ENCODE measurements around the gene COA5.

DNA sequence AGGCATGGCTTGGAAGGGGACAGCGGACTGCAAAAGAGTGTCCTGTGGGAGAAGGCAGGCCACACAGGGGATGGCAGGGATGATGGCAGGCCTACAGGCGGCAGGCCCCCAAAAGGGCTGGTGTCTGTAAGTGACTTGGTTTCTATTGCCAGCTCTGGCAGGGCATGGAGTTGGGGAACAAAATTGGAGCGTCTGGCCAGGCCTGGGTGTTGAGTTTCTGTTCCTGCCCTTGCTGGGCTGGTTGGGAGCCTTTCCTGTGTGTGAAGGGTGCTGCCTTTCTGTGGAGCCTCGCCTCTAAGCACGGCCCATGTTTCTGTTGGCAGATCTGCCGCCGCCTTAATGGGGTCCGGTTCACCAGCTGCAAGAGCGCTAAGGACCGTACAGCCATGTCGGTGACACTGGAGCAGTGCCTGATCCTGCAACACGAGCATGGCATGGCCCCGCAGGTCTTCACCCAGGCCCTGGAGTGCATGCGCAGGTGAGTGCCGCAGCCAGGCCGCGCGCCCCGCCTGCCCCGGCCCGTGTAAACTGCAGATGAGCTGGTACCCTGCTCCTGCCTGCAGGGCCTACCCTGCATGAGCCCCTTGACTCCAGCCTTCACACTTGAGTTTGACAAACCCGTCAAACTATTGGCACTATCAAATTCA lies 31.5 kb downstream of the COA5 start:
- TF ChIP-seq, protein P1, sequence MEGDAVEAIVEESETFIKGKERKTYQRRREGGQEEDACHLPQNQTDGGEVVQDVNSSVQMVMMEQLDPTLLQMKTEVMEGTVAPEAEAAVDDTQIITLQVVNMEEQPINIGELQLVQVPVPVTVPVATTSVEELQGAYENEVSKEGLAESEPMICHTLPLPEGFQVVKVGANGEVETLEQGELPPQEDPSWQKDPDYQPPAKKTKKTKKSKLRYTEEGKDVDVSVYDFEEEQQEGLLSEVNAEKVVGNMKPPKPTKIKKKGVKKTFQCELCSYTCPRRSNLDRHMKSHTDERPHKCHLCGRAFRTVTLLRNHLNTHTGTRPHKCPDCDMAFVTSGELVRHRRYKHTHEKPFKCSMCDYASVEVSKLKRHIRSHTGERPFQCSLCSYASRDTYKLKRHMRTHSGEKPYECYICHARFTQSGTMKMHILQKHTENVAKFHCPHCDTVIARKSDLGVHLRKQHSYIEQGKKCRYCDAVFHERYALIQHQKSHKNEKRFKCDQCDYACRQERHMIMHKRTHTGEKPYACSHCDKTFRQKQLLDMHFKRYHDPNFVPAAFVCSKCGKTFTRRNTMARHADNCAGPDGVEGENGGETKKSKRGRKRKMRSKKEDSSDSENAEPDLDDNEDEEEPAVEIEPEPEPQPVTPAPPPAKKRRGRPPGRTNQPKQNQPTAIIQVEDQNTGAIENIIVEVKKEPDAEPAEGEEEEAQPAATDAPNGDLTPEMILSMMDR (IDR thresholded peaks at IDR 0.05), result no peak
- no peak for TF ChIP-seq POLR2A (IDR thresholded peaks at IDR 0.05)
